ENCODE results near the gene DENND4B.
"Not testable (repeated sequence)": the region's sequence is repeated elsewhere in the genome, so short reads cannot be mapped to it uniquely, and the experiment has no call there.

The DENND4B gene

DNA sequence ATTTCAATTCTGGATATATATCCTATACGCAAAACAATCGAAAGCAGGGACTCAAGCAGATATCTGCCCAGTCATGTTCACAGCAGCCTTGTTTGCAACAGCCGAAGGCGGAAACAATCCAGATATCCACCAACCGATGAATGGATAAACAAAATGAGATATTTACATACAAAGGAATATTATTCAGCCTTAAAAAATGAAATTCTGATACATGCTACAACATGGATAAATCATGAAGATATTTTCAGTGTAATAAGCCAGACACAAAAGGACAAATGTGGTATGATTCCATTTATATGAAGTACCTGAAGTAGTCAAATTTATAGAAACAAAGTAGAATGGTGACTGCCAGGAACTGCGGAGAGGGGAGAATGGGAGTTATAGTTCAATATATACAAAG, 39.4 kb downstream of the DENND4B start:
- H3K4me1 ChIP-seq (ENCODE audit: control insufficient read depth, low read length) = peaks cover 12% of the 10 kb centered on the region
- no peaks in the 10 kb centered on the region for H3K27me3 ChIP-seq (ENCODE audit: control insufficient read depth, low read length)
- no peaks in the 10 kb centered on the region for H3F3A ChIP-seq (ENCODE audit: control insufficient read depth, insufficient read depth)
- H3K36me3 ChIP-seq (ENCODE audit: control insufficient read depth, low read length) = peaks cover 31% of the 10 kb centered on the region
- TF ChIP-seq, protein P1, sequence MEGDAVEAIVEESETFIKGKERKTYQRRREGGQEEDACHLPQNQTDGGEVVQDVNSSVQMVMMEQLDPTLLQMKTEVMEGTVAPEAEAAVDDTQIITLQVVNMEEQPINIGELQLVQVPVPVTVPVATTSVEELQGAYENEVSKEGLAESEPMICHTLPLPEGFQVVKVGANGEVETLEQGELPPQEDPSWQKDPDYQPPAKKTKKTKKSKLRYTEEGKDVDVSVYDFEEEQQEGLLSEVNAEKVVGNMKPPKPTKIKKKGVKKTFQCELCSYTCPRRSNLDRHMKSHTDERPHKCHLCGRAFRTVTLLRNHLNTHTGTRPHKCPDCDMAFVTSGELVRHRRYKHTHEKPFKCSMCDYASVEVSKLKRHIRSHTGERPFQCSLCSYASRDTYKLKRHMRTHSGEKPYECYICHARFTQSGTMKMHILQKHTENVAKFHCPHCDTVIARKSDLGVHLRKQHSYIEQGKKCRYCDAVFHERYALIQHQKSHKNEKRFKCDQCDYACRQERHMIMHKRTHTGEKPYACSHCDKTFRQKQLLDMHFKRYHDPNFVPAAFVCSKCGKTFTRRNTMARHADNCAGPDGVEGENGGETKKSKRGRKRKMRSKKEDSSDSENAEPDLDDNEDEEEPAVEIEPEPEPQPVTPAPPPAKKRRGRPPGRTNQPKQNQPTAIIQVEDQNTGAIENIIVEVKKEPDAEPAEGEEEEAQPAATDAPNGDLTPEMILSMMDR (IDR thresholded peaks at IDR 0.05; ENCODE audit: low read depth, low read length, poor library complexity, severe bottlenecking) = no peak
- no peaks in the 10 kb centered on the region for H3K9me3 ChIP-seq (ENCODE audit: control insufficient read depth, insufficient read depth, low read length)
- peaks cover 20% of the 10 kb centered on the region; the same call in 1 of the 2 replicates for H4K20me1 ChIP-seq (ENCODE audit: control insufficient read depth, insufficient read depth, low read depth, low read length)
- no peak overlapping the region for H3K4me3 ChIP-seq (ENCODE audit: low read length)
- peaks cover 100% of the 10 kb centered on the region for H3K79me2 ChIP-seq (ENCODE audit: control insufficient read depth, low read length)
- no peaks in the 10 kb centered on the region for H3K9me2 ChIP-seq (replicated peaks; ENCODE audit: control insufficient read depth, low read length)
- no peak overlapping the region for H3K4me2 ChIP-seq (ENCODE audit: low read length)
- no peak overlapping the region for H3K27ac ChIP-seq (ENCODE audit: low read depth, low read length)

DNA sequence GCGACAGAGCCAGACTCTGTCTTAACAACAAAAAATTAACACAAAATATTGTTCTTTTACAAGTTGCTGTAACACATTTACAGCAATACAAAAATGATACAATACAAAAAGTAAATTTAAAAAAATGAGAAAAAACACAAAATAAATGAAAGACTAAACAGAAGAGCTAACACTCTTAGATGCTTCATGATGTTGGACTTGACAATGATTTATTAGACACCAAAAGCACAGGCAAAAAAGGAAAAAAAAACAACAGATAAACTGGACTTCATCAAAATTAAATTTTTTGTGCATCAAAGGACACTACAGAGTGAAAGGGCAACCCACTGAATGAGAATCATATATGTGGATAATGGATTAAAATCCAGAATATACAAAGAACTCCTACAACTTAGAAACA, 40.1 kb downstream of the DENND4B start:
- Histone ChIP-seq H4K20me1 (ENCODE audit: control insufficient read depth, insufficient read depth, low read depth, low read length) (peaks cover 20% of the 10 kb centered on the region; the same call in 1 of the 2 replicates), H3K4me1 (ENCODE audit: control insufficient read depth, low read length) (peaks cover 12% of the 10 kb centered on the region), H3K9me3 (ENCODE audit: control insufficient read depth, insufficient read depth, low read length) (no peaks in the 10 kb centered on the region), H3K4me3 (ENCODE audit: low read length) (no peak overlapping the region), H3K27ac (ENCODE audit: low read depth, low read length) (no peak overlapping the region), H3K9me2 (replicated peaks; ENCODE audit: control insufficient read depth, low read length) (no peaks in the 10 kb centered on the region), H3K4me2 (ENCODE audit: low read length) (no peak overlapping the region), H3K27me3 (ENCODE audit: control insufficient read depth, low read length) (no peaks in the 10 kb centered on the region), H3K36me3 (ENCODE audit: control insufficient read depth, low read length) (peaks cover 31% of the 10 kb centered on the region), H3K79me2 (ENCODE audit: control insufficient read depth, low read length) (peaks cover 99% of the 10 kb centered on the region), H3F3A (ENCODE audit: control insufficient read depth, insufficient read depth) (no peaks in the 10 kb centered on the region)
- TF ChIP-seq, protein P1 (IDR thresholded peaks at IDR 0.05; ENCODE audit: low read depth, low read length, poor library complexity, severe bottlenecking) = no peak
- no peak for TF ChIP-seq EZH2phosphoT487 (IDR thresholded peaks at IDR 0.05; ENCODE audit: borderline replicate concordance, low read length)

DNA sequence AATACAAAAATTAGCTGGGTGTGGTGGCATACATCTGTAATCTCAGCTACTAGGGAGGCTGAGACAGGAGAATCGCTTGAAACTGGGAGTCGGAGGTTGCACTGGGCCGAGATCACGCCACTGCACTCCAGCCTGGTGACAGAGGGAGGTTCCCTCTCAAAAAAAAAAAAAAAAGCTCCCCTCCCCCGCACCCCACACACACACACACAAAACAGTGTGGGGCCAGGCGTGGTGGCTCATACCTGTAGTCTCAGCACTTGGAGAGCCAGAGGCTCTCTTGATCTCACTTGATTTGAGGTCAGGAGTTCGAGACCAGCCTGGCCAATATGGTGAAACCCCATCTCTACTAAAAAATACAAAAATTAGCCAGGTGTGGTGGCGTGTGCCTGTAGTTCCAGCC, 40.6 kb downstream of the DENND4B start:
- Histone ChIP-seq H3K79me2 (ENCODE audit: control insufficient read depth, low read length) (peaks cover 99% of the 10 kb centered on the region), H3K36me3 (ENCODE audit: control insufficient read depth, low read length) (peaks cover 30% of the 10 kb centered on the region), H3K4me1 (ENCODE audit: control insufficient read depth, low read length) (peaks cover 12% of the 10 kb centered on the region), H4K20me1 (ENCODE audit: control insufficient read depth, insufficient read depth, low read depth, low read length) (peaks cover 18% of the 10 kb centered on the region; the same call in 1 of the 2 replicates)
- H3K9me3 ChIP-seq (ENCODE audit: control insufficient read depth, insufficient read depth, low read length); H3K4me2 ChIP-seq (ENCODE audit: low read length); H3K27me3 ChIP-seq (ENCODE audit: control insufficient read depth, low read length); H3K4me3 ChIP-seq (ENCODE audit: low read length); H3K27ac ChIP-seq (ENCODE audit: low read depth, low read length); H3F3A ChIP-seq (ENCODE audit: control insufficient read depth, insufficient read depth); H3K9me2 ChIP-seq (replicated peaks; ENCODE audit: control insufficient read depth, low read length): not testable (repeated sequence)

DNA sequence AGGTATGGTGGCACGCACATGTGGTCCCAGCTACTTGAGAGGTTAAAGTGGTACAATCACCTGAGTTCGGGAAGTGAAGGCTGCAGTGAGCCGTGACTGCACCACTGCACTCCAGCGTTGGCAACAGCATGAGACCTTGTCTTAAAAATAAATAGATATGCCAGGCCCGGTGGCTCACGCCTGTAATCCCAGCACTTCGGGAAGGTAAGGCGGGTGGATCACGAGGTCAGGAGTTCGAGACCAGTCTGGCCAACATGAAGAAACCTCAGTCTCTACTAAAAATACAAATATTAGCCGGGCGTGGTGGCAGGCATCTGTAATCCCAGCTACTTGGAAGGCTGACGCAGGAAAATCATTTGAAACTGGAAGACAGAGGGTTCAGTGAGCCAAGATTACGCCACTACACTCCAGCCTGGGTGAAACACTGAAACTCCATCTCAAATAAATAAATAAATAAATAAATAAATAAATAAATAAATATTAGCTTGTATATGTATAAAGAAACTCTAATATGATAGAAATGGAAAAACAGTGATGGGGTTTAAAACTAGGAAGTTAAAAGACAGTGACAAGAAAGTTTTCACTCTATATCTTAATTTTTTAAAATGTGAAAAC, 42.6 kb downstream of the DENND4B start:
- Histone ChIP-seq H4K20me1 (ENCODE audit: control insufficient read depth, insufficient read depth, low read depth, low read length) (peaks cover 16% of the 10 kb centered on the region), H3F3A (ENCODE audit: control insufficient read depth, insufficient read depth) (no peaks in the 10 kb centered on the region), H3K9me3 (ENCODE audit: control insufficient read depth, insufficient read depth, low read length) (no peaks in the 10 kb centered on the region), H3K27me3 (ENCODE audit: control insufficient read depth, low read length) (no peaks in the 10 kb centered on the region), H3K9me2 (replicated peaks; ENCODE audit: control insufficient read depth, low read length) (no peaks in the 10 kb centered on the region), H3K27ac (ENCODE audit: low read depth, low read length) (no peak overlapping the region), H3K36me3 (ENCODE audit: control insufficient read depth, low read length) (peaks cover 36% of the 10 kb centered on the region), H3K79me2 (ENCODE audit: control insufficient read depth, low read length) (peaks cover 99% of the 10 kb centered on the region), H3K4me3 (ENCODE audit: low read length) (no peak overlapping the region), H3K4me2 (ENCODE audit: low read length) (no peak overlapping the region), H3K4me1 (ENCODE audit: control insufficient read depth, low read length) (peaks cover 12% of the 10 kb centered on the region)
- no peak for TF ChIP-seq EZH2phosphoT487 (IDR thresholded peaks at IDR 0.05; ENCODE audit: borderline replicate concordance, low read length)
- TF ChIP-seq, protein P1 (IDR thresholded peaks at IDR 0.05; ENCODE audit: low read depth, low read length, poor library complexity, severe bottlenecking) = no peak

Measured in DOHH2 (cell line).